ENCODE measurements around the gene SORCS2.

- TF ChIP-seq EZH2 (IDR thresholded peaks at IDR 0.05; ENCODE audit: borderline replicate concordance, low read depth, low read length, poor library complexity, severe bottlenecking) (no peak), CTCF (conservative IDR thresholded peaks at IDR 0.05; ENCODE audit: low read depth, low read length) (no peak)
Observed at GRCh38 chr4:7739077-7739917, 547.0 kb downstream of the SORCS2 start.

Data from A673 (cell line).